ENCODE results near the gene DNAAF3. TPM values are rescaled to one million over a fixed set of nuclear protein-coding genes. Genes with fewer than 3 reads are reported as not detected.

DNAAF3 gene
- total RNA-seq (2021; ENCODE audit: unreplicated experiment) (52.8 TPM), Bru-seq, nascent RNA (percentile 44 among the genes with signal in this experiment), BruChase-seq, experiment 1, labeled RNA remaining after a 6-hour chase (percentile 66 among the genes with signal in this experiment), BruChase-seq, experiment 2, labeled RNA remaining after a 2-hour chase (percentile 58 among the genes with signal in this experiment)
- polyA plus RNA-seq (2012), result 34.3 and 47.5 TPM in 2 replicates
- long read RNA-seq, partial matches to known transcripts, result 23 of 58 reads
- long read RNA-seq, other reads (novel, unspliced or antisense), result 24 of 58 reads

DNA sequence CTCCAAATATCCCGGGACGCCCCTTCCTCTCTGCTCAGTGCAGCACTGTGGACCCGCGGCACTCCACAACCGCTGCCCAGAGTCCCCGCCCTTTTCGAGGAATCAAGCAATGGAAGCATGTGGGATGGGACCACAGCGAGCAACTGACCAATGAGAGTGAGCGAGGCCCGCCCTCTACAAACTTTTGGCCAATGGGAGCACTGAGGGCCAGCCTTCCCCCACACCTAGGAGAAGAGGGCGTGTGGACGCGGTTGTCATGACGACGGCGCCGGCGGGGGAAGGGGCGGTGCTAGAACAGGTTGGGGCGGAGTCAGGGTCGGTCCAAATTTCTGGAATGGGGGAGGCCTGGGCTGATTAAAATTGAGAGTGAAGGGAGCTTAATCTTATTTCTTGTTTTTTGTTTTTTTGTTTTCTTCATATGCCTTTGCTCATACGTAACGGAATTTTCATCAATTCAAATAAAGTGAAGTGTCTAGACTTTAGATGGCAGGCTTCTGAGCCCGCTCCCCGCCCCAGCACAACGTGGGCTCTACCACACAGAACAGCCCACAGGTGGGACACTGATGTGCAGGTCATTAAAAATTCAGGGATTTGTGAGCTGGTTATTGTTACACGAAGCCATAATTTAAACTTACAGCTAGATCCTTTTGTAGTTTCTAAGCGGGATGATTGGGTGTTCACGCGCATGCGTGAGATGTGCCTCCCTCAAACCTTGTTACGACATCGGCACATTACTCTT is at the start of gene DNAAF3:
TSS of gene DNAAF3 (minus strand) at position 84 of the 739 bp plus-strand sequence. CDS start 200 bp downstream, outside the sequence.
- Histone ChIP-seq H3K4me1 (ENCODE audit: control insufficient read depth in 1 of 2, insufficient read depth in 2 of 2, low read length in 2 of 2) (peaks cover 6 to 24% of the 10 kb centered on the region in 2 experiments; a peak in 3 of 4 replicates), H2AFZ (ENCODE audit: low read depth, low read length, poor library complexity, severe bottlenecking) (peak within 1 kb of the TSS; percentile 86), H3K36me3 (ENCODE audit: control insufficient read depth in 1 of 2, insufficient read depth in 2 of 2, low read length in 2 of 2) (no peaks in the 10 kb centered on the region), H3K4me3 (replicated peaks in 1 of 2; ENCODE audit: low read depth in 1 of 2, low read length in 2 of 2) (peak within 1 kb of the TSS; percentile 72 to 74), H4K20me1 (ENCODE audit: insufficient read depth) (no peaks in the 10 kb centered on the region), H3K27me3 (ENCODE audit: insufficient read depth, low read length) (no peaks in the 10 kb centered on the region), H3K9me2 (ENCODE audit: insufficient read depth) (no peaks in the 10 kb centered on the region), H3K4me2 (ENCODE audit: low read length) (peak within 1 kb of the TSS; percentile 99), H3K27ac (ENCODE audit: low read depth, low read length) (peak within 1 kb of the TSS; percentile 66), H3K9me3 (ENCODE audit: control insufficient read depth in 1 of 2, insufficient read depth in 1 of 2, low read depth in 1 of 2, low read length in 2 of 2) (no peaks in the 10 kb centered on the region), H3K9ac (ENCODE audit: low read length) (peak within 1 kb of the TSS; percentile 64), H3K79me2 (ENCODE audit: insufficient read depth, low read length) (no peaks in the 10 kb centered on the region)
- ATAC-seq (peak; percentile 94), DNase-seq (ENCODE audit: low read depth, low spot score) (peak; percentile 97)
- intact Hi-C loops (cut with micrococcal nuclease), result loop anchor here (5.0 kb wide), 1 partner anchor 91 kb away; the partner anchor contains the start of gene PPP6R1
- ChIA-PET CTCF (interaction anchor here (1.0 to 2.7 kb wide), 13 partner anchors 8 to 310 kb away, joined by 3 to 26 read pairs (median 7); partner anchors contain the start of genes PPP6R1, SYT5 and ZNF628), RAD21 (ENCODE audit: low non-redundant PET in 1 of 2, low total read pairs in 2 of 2, uncharacterized antibody in 2 of 2, unreplicated experiment in 2 of 2) (interaction anchor here (0.5 to 1.0 kb wide), 3 partner anchors 26 to 135 kb away, joined by 3 to 4 read pairs (median 3); no protein-coding TSS in a partner anchor), POLR2A (interaction anchor here (0.8 to 1.9 kb wide), 7 partner anchors 10 to 240 kb away, joined by 3 to 5 read pairs (median 4); partner anchors contain the start of gene PPP6R1)
- TF ChIP-seq SRF (IDR thresholded peaks at IDR 0.05; ENCODE audit: low read depth), result no peak
- TF ChIP-seq SP1 (IDR thresholded peaks at IDR 0.05; ENCODE audit: low read depth), result peak; percentile 98
- TF ChIP-seq, protein P1, sequence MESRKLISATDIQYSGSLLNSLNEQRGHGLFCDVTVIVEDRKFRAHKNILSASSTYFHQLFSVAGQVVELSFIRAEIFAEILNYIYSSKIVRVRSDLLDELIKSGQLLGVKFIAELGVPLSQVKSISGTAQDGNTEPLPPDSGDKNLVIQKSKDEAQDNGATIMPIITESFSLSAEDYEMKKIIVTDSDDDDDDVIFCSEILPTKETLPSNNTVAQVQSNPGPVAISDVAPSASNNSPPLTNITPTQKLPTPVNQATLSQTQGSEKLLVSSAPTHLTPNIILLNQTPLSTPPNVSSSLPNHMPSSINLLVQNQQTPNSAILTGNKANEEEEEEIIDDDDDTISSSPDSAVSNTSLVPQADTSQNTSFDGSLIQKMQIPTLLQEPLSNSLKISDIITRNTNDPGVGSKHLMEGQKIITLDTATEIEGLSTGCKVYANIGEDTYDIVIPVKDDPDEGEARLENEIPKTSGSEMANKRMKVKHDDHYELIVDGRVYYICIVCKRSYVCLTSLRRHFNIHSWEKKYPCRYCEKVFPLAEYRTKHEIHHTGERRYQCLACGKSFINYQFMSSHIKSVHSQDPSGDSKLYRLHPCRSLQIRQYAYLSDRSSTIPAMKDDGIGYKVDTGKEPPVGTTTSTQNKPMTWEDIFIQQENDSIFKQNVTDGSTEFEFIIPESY (IDR thresholded peaks at IDR 0.05; ENCODE audit: extremely low read depth, insufficient replicate concordance, low read length), result no peak
- no peak for TF ChIP-seq ZNF274 (IDR thresholded peaks at IDR 0.05; ENCODE audit: low read depth, low read length)
- TF ChIP-seq RAD21 (IDR thresholded peaks at IDR 0.05; ENCODE audit: low read depth), result no peak
- TF ChIP-seq, protein P2, sequence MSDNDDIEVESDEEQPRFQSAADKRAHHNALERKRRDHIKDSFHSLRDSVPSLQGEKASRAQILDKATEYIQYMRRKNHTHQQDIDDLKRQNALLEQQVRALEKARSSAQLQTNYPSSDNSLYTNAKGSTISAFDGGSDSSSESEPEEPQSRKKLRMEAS (IDR thresholded peaks at IDR 0.05), result peak; percentile 71; the same call in 1 of the 2 replicates
- TF ChIP-seq, protein P3, sequence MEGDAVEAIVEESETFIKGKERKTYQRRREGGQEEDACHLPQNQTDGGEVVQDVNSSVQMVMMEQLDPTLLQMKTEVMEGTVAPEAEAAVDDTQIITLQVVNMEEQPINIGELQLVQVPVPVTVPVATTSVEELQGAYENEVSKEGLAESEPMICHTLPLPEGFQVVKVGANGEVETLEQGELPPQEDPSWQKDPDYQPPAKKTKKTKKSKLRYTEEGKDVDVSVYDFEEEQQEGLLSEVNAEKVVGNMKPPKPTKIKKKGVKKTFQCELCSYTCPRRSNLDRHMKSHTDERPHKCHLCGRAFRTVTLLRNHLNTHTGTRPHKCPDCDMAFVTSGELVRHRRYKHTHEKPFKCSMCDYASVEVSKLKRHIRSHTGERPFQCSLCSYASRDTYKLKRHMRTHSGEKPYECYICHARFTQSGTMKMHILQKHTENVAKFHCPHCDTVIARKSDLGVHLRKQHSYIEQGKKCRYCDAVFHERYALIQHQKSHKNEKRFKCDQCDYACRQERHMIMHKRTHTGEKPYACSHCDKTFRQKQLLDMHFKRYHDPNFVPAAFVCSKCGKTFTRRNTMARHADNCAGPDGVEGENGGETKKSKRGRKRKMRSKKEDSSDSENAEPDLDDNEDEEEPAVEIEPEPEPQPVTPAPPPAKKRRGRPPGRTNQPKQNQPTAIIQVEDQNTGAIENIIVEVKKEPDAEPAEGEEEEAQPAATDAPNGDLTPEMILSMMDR (IDR thresholded peaks at IDR 0.05 in 2 of 3, conservative IDR thresholded peaks at IDR 0.05 in 1 of 3; ENCODE audit: borderline replicate concordance in 1 of 3, insufficient read depth in 1 of 3, low read depth in 2 of 3, low read length in 2 of 3), result no peak
- no peak for TF ChIP-seq CBX3 (IDR thresholded peaks at IDR 0.05; ENCODE audit: low read depth)
- peak; percentile 19 for TF ChIP-seq TCF7L2 (IDR thresholded peaks at IDR 0.05; ENCODE audit: borderline replicate concordance, extremely low read depth, insufficient read depth, insufficient read length)
- peak; percentile 62 for TF ChIP-seq POLR2AphosphoS5 (IDR thresholded peaks at IDR 0.05; ENCODE audit: low read depth, low read length)
- peak; percentile 44 for TF ChIP-seq POLR2A (IDR thresholded peaks at IDR 0.05; ENCODE audit: borderline replicate concordance, extremely low read depth, insufficient read depth, insufficient read length)
- BruUV-seq (replicated peaks), result no TSS peak

All from HCT116 (cell line).